OCI-LY3 (cell line): ENCODE measurements around the gene RPL13.

ENCODE experiments used
- H2AFZ ChIP-seq: fragments of 200-600, 300-600 bp; shearing (Covaris generic); 2 replicates; pipeline ENCODE4 v1.6.0; 2014; ENCODE audit warnings: antibody characterized with exemption, low read depth, low read length
- H3K27ac ChIP-seq: fragments of 200-600, 300-600 bp; sonication (generic); 2 replicates; pipeline ENCODE4 v1.5.1; 2014; ENCODE audit warnings: mild to moderate bottlenecking, low read length, moderate library complexity, mixed read lengths
- H3K27me3 ChIP-seq: fragments of 200-600, 300-600 bp; sonication (generic); 2 replicates; pipeline ENCODE4 v1.6.1; 2014; ENCODE audit warnings: low read depth, low read length, mixed read lengths
- H3K36me3 ChIP-seq: fragments of 200-600, 300-600 bp; sonication (generic); replicated peaks from 2 replicates; pipeline ENCODE3; 2014; ENCODE audit warnings: low read depth, low read length, mixed read lengths
- H3K4me1 ChIP-seq: fragments of 300-600, 200-600 bp; sonication (generic); 2 replicates; pipeline ENCODE4 v1.6.1; 2014; ENCODE audit warnings: low read length, mixed read lengths
- H3K4me2 ChIP-seq: fragments of 200-600, 300-600 bp; sonication (generic); 2 replicates; pipeline ENCODE4 v1.6.1; 2014; ENCODE audit warnings: low read length, mixed read lengths
- H3K4me3 ChIP-seq: fragments of 300-600, 200-600 bp; sonication (generic); 2 replicates; pipeline ENCODE4 v1.5.1; 2014; ENCODE audit warnings: antibody characterized with exemption, mild to moderate bottlenecking, low read length, moderate library complexity
- H3K79me2 ChIP-seq: fragments of 300-600, 200-600 bp; shearing (Covaris generic); 2 replicates; pipeline ENCODE4 v1.6.1; 2014; ENCODE audit warnings: mild to moderate bottlenecking, low read length, mixed read lengths
- H3K9ac ChIP-seq: fragments of 300-600, 200-600 bp; shearing (Covaris generic); 2 replicates; pipeline ENCODE4 v1.6.0; 2014; ENCODE audit warnings: mild to moderate bottlenecking, low read length, moderate library complexity
- H3K9me3 ChIP-seq: fragments of 200-600, 300-600 bp; shearing (Covaris generic); 2 replicates; pipeline ENCODE4 v1.6.1; 2014; ENCODE audit warnings: low read length, mixed read lengths; ENCODE audit not compliant: insufficient read depth
- H4K20me1 ChIP-seq: fragments of 200-600, 300-600 bp; sonication (generic); 2 replicates; pipeline ENCODE4 v1.6.1; 2016; ENCODE audit warnings: low read length, mixed read lengths; ENCODE audit not compliant: insufficient read depth
- EZH2phosphoT487 ChIP-seq: fragments of 200-600 bp; shearing (Covaris generic); IDR thresholded peaks from 2 replicates; pipeline ENCODE4 v1.6.1; 2018; ENCODE audit warnings: antibody characterized with exemption, mixed run types, low read depth
- TF ChIP-seq, protein P1 (sequence below): fragments of 200-600, 300-600 bp; sonication (generic); IDR thresholded peaks from 2 replicates; pipeline ENCODE4 v1.5.1; 2014; ENCODE audit warnings: antibody characterized with exemption, low read length, low read depth

Gene RPL13

DNA sequence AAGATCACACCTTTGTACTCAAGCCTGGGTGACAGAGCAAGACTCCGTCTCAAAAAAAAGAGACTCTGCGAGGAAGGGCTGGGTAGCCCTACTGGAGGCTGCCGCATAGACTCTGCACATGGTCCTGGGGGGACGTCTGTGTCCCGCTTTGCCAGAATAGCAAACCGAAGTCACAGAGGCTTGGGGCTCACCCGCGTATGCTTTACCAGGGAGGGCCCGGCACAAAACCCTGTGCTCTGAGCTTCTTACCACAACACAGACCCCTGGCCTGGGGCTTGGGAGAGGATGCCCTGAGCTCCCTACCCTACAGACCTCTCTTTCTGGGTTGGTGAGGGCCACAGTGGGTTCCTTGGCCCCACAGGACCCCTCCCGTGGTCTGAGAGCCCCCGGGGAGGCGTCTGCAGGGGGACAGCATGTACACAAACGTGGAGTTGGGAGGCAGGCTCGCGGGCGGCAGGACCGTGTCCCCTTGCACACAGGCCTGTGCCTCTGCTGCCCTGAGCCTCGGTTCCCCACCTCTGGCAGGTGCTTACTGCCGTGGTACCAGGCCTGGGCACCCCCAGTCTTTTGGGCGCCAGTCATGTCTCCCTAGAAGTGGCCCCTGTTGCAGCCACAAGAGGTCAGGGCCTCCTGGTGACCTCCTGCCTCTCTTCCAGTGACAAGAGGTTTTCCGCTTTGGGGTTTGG is 28.9 kb downstream of the RPL13 start:
- H3K27ac ChIP-seq: no peak overlapping the region
- no peak overlapping the region for H3K4me2 ChIP-seq
- no peaks in the 10 kb centered on the region for H4K20me1 ChIP-seq
- H3K9me3 ChIP-seq: no peaks in the 10 kb centered on the region
- H3K36me3 ChIP-seq: peaks cover 17% of the 10 kb centered on the region
- no peak overlapping the region for H3K4me3 ChIP-seq
- no peaks in the 10 kb centered on the region for H3K27me3 ChIP-seq
- TF ChIP-seq EZH2phosphoT487: no peak
- TF ChIP-seq, protein P1, sequence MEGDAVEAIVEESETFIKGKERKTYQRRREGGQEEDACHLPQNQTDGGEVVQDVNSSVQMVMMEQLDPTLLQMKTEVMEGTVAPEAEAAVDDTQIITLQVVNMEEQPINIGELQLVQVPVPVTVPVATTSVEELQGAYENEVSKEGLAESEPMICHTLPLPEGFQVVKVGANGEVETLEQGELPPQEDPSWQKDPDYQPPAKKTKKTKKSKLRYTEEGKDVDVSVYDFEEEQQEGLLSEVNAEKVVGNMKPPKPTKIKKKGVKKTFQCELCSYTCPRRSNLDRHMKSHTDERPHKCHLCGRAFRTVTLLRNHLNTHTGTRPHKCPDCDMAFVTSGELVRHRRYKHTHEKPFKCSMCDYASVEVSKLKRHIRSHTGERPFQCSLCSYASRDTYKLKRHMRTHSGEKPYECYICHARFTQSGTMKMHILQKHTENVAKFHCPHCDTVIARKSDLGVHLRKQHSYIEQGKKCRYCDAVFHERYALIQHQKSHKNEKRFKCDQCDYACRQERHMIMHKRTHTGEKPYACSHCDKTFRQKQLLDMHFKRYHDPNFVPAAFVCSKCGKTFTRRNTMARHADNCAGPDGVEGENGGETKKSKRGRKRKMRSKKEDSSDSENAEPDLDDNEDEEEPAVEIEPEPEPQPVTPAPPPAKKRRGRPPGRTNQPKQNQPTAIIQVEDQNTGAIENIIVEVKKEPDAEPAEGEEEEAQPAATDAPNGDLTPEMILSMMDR: no peak
- no peaks in the 10 kb centered on the region for H3K4me1 ChIP-seq
- no peaks in the 10 kb centered on the region for H3K79me2 ChIP-seq
- H2AFZ ChIP-seq: no peak overlapping the region
- H3K9ac ChIP-seq: no peak overlapping the region

DNA sequence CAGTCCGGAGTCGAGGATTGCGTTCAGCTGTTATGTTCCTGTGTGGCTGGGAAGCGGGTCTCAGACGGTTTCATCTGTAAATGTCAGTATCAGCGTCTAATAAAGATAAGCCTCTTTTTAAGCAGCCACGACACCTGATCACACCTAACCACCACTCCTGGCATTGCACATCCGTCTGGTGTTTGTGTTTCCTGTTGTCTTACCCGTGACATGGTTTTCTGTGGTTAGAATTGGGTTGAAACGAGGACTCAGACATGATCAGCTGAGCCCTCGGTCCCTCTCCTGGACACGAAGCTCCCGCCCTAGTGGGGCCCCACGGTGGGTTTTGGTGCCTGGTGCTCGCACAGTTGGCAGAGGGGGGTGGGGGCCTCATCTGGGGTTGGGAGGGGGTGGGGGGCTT is 33.4 kb downstream of the RPL13 start:
- Histone ChIP-seq H3K36me3 (no peaks in the 10 kb centered on the region), H3K4me3 (no peak overlapping the region), H3K27ac (no peak overlapping the region), H3K9me3 (no peaks in the 10 kb centered on the region), H3K79me2 (no peaks in the 10 kb centered on the region), H3K4me2 (no peak overlapping the region), H3K4me1 (no peaks in the 10 kb centered on the region), H4K20me1 (no peaks in the 10 kb centered on the region), H3K9ac (no peak overlapping the region), H3K27me3 (no peaks in the 10 kb centered on the region), H2AFZ (no peak overlapping the region)
- no peak for TF ChIP-seq EZH2phosphoT487
- TF ChIP-seq, protein P1: no peak

DNA sequence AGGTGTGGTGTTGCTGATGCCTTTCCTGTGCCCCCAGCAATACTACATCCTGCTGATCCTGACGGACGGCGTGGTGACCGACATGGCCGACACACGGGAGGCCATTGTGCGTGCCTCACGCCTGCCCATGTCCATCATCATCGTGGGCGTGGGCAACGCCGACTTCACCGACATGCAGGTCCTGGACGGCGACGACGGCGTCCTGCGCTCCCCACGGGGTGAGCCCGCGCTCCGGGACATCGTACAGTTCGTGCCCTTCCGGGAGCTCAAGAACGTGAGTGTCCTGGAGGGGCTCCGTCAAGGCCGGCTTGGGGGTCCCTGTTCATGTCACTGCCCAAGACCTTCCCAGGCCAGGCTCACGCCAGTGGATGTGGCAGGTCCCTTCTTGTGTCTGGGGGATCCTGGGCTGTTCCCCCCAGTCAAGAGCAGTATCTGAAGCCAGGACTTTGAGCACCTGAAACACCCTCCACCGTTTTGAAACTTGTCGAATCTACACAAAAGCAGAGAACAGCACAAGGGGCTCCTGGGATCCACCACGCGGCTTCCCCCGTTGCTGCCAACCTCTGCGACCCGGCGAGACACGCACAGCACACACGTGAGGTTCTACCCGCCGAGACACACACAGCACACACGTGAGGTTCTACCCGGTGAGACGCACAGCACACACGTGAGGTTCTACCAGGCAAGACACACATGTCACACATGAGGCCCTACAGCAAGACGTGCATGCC is 35.0 kb downstream of the RPL13 start:
- H3K27ac ChIP-seq: no peak overlapping the region
- H3K27me3 ChIP-seq: no peaks in the 10 kb centered on the region
- peaks cover 3% of the 10 kb centered on the region; the same call in 1 of the 2 replicates for H3K4me1 ChIP-seq
- H4K20me1 ChIP-seq: no peaks in the 10 kb centered on the region
- H3K4me3 ChIP-seq: no peak overlapping the region
- TF ChIP-seq, protein P1: no peak
- no peak for TF ChIP-seq EZH2phosphoT487
- no peak overlapping the region for H2AFZ ChIP-seq
- H3K4me2 ChIP-seq: no peak overlapping the region
- no peak overlapping the region for H3K9ac ChIP-seq
- no peaks in the 10 kb centered on the region for H3K9me3 ChIP-seq
- no peaks in the 10 kb centered on the region for H3K36me3 ChIP-seq
- H3K79me2 ChIP-seq: no peaks in the 10 kb centered on the region

DNA sequence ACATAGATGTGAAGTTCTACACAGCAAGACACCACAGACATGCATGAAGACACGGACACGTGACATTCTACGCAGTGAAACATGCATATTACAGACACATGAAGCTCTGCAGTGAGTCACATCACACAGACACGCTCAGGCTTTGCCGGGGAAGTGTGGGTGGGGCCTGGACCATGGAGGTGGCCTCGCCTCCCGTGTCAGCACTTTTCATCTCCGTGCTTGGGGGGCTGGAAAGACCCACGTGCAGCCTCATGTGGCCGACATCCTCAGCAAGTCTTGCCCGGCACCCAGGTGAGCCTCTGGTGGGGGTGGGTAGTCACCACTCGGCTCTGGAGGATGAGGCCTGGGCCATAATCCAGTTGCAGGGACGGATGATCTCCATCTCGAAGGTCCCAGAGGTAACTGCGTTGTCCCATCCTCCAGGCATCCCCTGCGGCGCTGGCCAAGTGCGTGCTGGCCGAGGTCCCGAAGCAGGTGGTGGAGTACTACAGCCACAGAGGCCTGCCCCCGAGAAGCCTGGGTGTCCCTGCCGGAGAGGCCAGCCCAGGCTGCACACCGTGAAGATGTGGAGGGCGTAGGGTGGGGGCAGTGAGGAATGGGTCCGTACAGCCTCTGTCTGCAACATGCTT is 35.7 kb downstream of the RPL13 start:
- Histone ChIP-seq H3K9me3 (no peaks in the 10 kb centered on the region), H3K4me3 (no peak overlapping the region), H3K4me1 (peaks cover 3% of the 10 kb centered on the region; the same call in 1 of the 2 replicates), H4K20me1 (no peaks in the 10 kb centered on the region), H3K36me3 (no peaks in the 10 kb centered on the region), H3K27me3 (no peaks in the 10 kb centered on the region), H3K4me2 (no peak overlapping the region), H2AFZ (no peak overlapping the region), H3K27ac (no peak overlapping the region), H3K9ac (no peak overlapping the region), H3K79me2 (no peaks in the 10 kb centered on the region)
- TF ChIP-seq, protein P1: no peak
- no peak for TF ChIP-seq EZH2phosphoT487
